K562 (cell line): ENCODE data around the gene SORCS2. TPM values are rescaled to one million over a fixed set of nuclear protein-coding genes. Genes with fewer than 3 reads are reported as not detected.

Experiments used
- ATAC-seq: fragments of 200-7000 bp; cut with Tn5 transposase; 3 replicates; pipeline ENCODE4 v1.9.1; 2020; ENCODE audit warnings: moderate library complexity
- BruUV-seq: library from RNA; stranded (reverse); fragments of 400-500 nt; replicated peaks from 2 replicates; lab custom pipeline; 2021; lab: Mats Ljungman, UMichigan
- CTCF ChIA-PET: fragments of 300-600 bp; formaldehyde crosslinking; extraction: SDS; loops from one replicate; lab custom pipeline; 2021; ENCODE audit warnings: low intra/inter-chr PET ratio; lab: Yijun Ruan, JAX
- POLR2A ChIA-PET: fragments of 300-600, 350-650 bp; sonication (Branson Sonifier 250); formaldehyde crosslinking; extraction: SDS; loops from one replicate; lab custom pipeline; 2021; ENCODE audit warnings: antibody characterized with exemption, inconsistent platforms; lab: Yijun Ruan, JAX
- DNase-seq, 4 experiments: peaks; one replicate each; pipeline versions ENCODE4 v3.0.0 to v3.0.0-alpha.2; 2011 to 2018; ENCODE audit warnings: low spot score in 3 of 4, mixed read lengths in 3 of 4; ENCODE audit errors: extremely low read depth in 1 of 4
- FAIRE-seq: peaks from 2 replicates; lab custom pipeline; 2011; peaks lifted over from hg19 to GRCh38; lab: Jason Lieb, UNC
- H2AFZ ChIP-seq: 2 replicates; pipeline ENCODE4 v1.6.0; 2011; ENCODE audit warnings: low read depth, low read length, control low read depth, inconsistent platforms
- H3K27ac ChIP-seq: fragments of 200-600 bp; 3 replicates; pipeline ENCODE4 v1.8.0; 2011; ENCODE audit warnings: low read depth, mild to moderate bottlenecking, control low read depth, inconsistent platforms, low read length, moderate library complexity, mixed read lengths; ENCODE audit errors: extremely low read depth
- H3K27me3 ChIP-seq, 2 experiments: fragments of 300-600 bp in 1 of 2; 2 replicates in 1 of 2; 3 replicates in 1 of 2; pipeline versions ENCODE4 v1.6.0 to v1.8.0; 2011; ENCODE audit warnings: inconsistent platforms in 2 of 2, low read length in 2 of 2, mild to moderate bottlenecking in 1 of 2, mixed read lengths in 1 of 2, moderate library complexity in 1 of 2; ENCODE audit not compliant: control insufficient read depth in 2 of 2, insufficient read depth in 2 of 2
- H3K36me3 ChIP-seq: fragments of 300-600 bp; 3 replicates; pipeline ENCODE4 v1.8.0; 2011; ENCODE audit warnings: mild to moderate bottlenecking, low read length, inconsistent platforms; ENCODE audit not compliant: control insufficient read depth, insufficient read depth
- H3K4me1 ChIP-seq, 2 experiments: fragments of 200-600 bp in 1 of 2; replicated peaks in 1 of 2; 2 replicates in 1 of 2; 3 replicates in 1 of 2; pipeline versions ENCODE4 v1.5.1 to v1.8.0; 2011; ENCODE audit warnings: inconsistent platforms in 2 of 2, low read length in 2 of 2, mild to moderate bottlenecking in 1 of 2, mixed read lengths in 1 of 2, moderate library complexity in 1 of 2; ENCODE audit not compliant: control insufficient read depth in 2 of 2, insufficient read depth in 2 of 2
- H3K4me2 ChIP-seq: 2 replicates; pipeline ENCODE4 v1.6.1; 2011; ENCODE audit warnings: low read length, control low read depth, inconsistent platforms, mixed read lengths; ENCODE audit not compliant: insufficient read depth
- H3K4me3 ChIP-seq: fragments of 200-600 bp; sonication (generic), shearing (Covaris generic); 2 replicates; pipeline ENCODE4 v1.5.1; 2016; ENCODE audit warnings: control low read depth, inconsistent platforms
- H3K79me2 ChIP-seq: fragments of 200-600 bp; 3 replicates; pipeline ENCODE4 v1.8.0; 2011; ENCODE audit warnings: low read length, inconsistent platforms; ENCODE audit not compliant: control insufficient read depth, insufficient read depth
- H3K9ac ChIP-seq, 2 experiments: 2 replicates each; pipeline versions ENCODE4 v1.6.0 to v1.6.1; 2011; ENCODE audit warnings: low read depth in 2 of 2, low read length in 2 of 2, control low read depth in 1 of 2, inconsistent platforms in 1 of 2, mild to moderate bottlenecking in 1 of 2, mixed read lengths in 1 of 2; ENCODE audit not compliant: insufficient read depth in 1 of 2
- H3K9me1 ChIP-seq: one replicate; pipeline ENCODE4 v1.6.0; 2011; ENCODE audit warnings: inconsistent platforms, mild to moderate bottlenecking, low read length, moderate library complexity; ENCODE audit not compliant: control insufficient read depth, insufficient read depth
- H3K9me3 ChIP-seq: replicated peaks from 2 replicates; pipeline ENCODE4 v1.5.1; 2011; ENCODE audit warnings: low read depth, low read length, inconsistent platforms; ENCODE audit not compliant: control insufficient read depth, insufficient read depth
- H4K20me1 ChIP-seq: replicated peaks from 2 replicates; pipeline ENCODE4 v1.6.1; 2011; ENCODE audit warnings: low read length, inconsistent platforms, mixed read lengths; ENCODE audit not compliant: control insufficient read depth, insufficient read depth
- BCL6 ChIP-seq: fragments of 250-450 bp; sonication (Bioruptor Pico); IDR thresholded peaks from 2 replicates; pipeline ENCODE4 v1.4.0; 2020
- COPS2 ChIP-seq: fragments of 450-650 bp; conservative IDR thresholded peaks from 2 replicates; pipeline ENCODE4 v1.6.1; 2016; ENCODE audit warnings: mild to moderate bottlenecking, moderate library complexity
- DIDO1 ChIP-seq: fragments of 450-650 bp; IDR thresholded peaks from 2 replicates; pipeline ENCODE4 v1.6.1; 2016; ENCODE audit warnings: low read depth, missing biosample characterization, missing genetic modification characterization
- GATA2 ChIP-seq: sonication (generic); formaldehyde crosslinking; IDR thresholded peaks from 2 replicates; pipeline ENCODE4 v1.4.0; 2020; ENCODE audit warnings: mild to moderate bottlenecking, missing genetic modification reagents
- IRF9 ChIP-seq: fragments of 450-650 bp; IDR thresholded peaks from 2 replicates; pipeline ENCODE4 v1.6.1; 2016; ENCODE audit warnings: missing biosample characterization, missing genetic modification characterization
- KDM2B ChIP-seq: fragments of 250-450 bp; sonication (Bioruptor Pico); IDR thresholded peaks from 2 replicates; pipeline ENCODE4 v1.8.0; 2021; ENCODE audit warnings: mild to moderate bottlenecking, moderate library complexity
- KLF1 ChIP-seq: fragments of 450-650 bp; IDR thresholded peaks from 2 replicates; pipeline ENCODE4 v1.6.1; 2016; ENCODE audit warnings: missing genetic modification characterization, missing compliant biosample characterization
- NFXL1 ChIP-seq: fragments of 450-650 bp; formaldehyde crosslinking; IDR thresholded peaks from 2 replicates; pipeline ENCODE4 v1.4.0; 2021; ENCODE audit warnings: mild to moderate bottlenecking
- RBM17 ChIP-seq: fragments of 200-400 bp; formaldehyde crosslinking; IDR thresholded peaks from 2 replicates; pipeline ENCODE4 v1.6.1; 2017; ENCODE audit warnings: low read depth, mild to moderate bottlenecking, low read length, borderline replicate concordance
- ZNF143 ChIP-seq: sonication (generic); formaldehyde crosslinking; IDR thresholded peaks from 2 replicates; pipeline ENCODE4 v1.9.0; 2022; ENCODE audit warnings: mild to moderate bottlenecking, missing genetic modification reagents
- ZNF407 ChIP-seq: fragments of 450-650 bp; IDR thresholded peaks from 2 replicates; pipeline ENCODE4 v1.6.1; 2016; ENCODE audit warnings: low read depth
- ZNF444 ChIP-seq: fragments of 250-450 bp; sonication (Bioruptor Pico); IDR thresholded peaks from 2 replicates; pipeline ENCODE4 v1.4.0; 2020; ENCODE audit warnings: mild to moderate bottlenecking, moderate library complexity
- ZNF785 ChIP-seq: fragments of 250-450 bp; sonication (Bioruptor Pico); IDR thresholded peaks from 2 replicates; pipeline ENCODE4 v1.4.0; 2020; ENCODE audit warnings: mild to moderate bottlenecking
- ZZZ3 ChIP-seq: fragments of 450-650 bp; IDR thresholded peaks from 2 replicates; pipeline ENCODE4 v1.6.1; 2016; ENCODE audit warnings: antibody characterized with exemption, mild to moderate bottlenecking, moderate library complexity
- WGBS: fragments of 100-300 bp; shearing (Covaris generic); methylation state at CpG from one replicate; pipeline ENCODE4 v1.1.6; 2016; ENCODE audit warnings: low coverage, mixed read lengths; ENCODE audit not compliant: insufficient coverage; ENCODE audit errors: missing lambda C conversion rate; 5-methylcytosine and 5-hydroxymethylcytosine counted together
- in situ Hi-C: fragments of 300-500 bp; cut with MboI; formaldehyde crosslinking; loops from 4 replicates; pipeline ENCODE4 v1.15.0; 2018; ENCODE audit warnings: inconsistent platforms, mixed read lengths
- intact Hi-C: fragments of 100-400 bp; cut with micrococcal nuclease; formaldehyde crosslinking; loops from 2 replicates; pipeline ENCODE4 v1.14.2; 2022
- polyA plus RNA-seq, 8 experiments: library from polyadenylated mRNA; depleted of rRNA in 4 of 8; stranded (reverse) in 5 of 8; unstranded in 3 of 8; fragments of >200 nt; fragmentation: Nextera tagmentation in 2 of 8; fragmentation: Illumina TruSeq in 1 of 8; extraction: Ambion mirVana in 2 of 8; extraction: Trizol in 1 of 8; gene quantifications; 2 replicates each; pipeline versions ENCODE4 v1.2.1 to v1.2.3, GENCODE V29; 2011 to 2014; ENCODE audit warnings: inconsistent platforms in 1 of 8, missing spikeins in 1 of 8
- total RNA-seq, 7 experiments: library from RNA; depleted of rRNA in 6 of 7; stranded (reverse); fragments of >200 nt in 6 of 7; fragmentation: Illumina TruSeq in 2 of 7; extraction: Trizol in 2 of 7; gene quantifications; 2 replicates each; pipeline versions ENCODE4 v1.2.1 to v1.2.3, GENCODE V29; 2011 to 2021; ENCODE audit warnings: low replicate concordance in 1 of 7

The SORCS2 gene
- total and polyA plus RNA-seq, 9 of the 15 experiments (the other 6 are each of a cell fraction or from before 2014, with no cell fraction given): not detected

GRCh38 chr4:7731437-7731836 lies 539.1 kb downstream of the SORCS2 start:
- Histone ChIP-seq H3K36me3 (no peaks in the 10 kb centered on the region), H3K79me2 (no peaks in the 10 kb centered on the region), H4K20me1 (peaks cover 11% of the 10 kb centered on the region; the same call in 1 of the 2 replicates), H3K9me3 (no peaks in the 10 kb centered on the region), H2AFZ (no peak overlapping the region), H3K27me3 (peaks cover 6 to 46% of the 10 kb centered on the region in 2 experiments; a peak in 3 of 5 replicates), H3K4me2 (no peak overlapping the region), H3K4me1 (peaks cover 0 to 3% of the 10 kb centered on the region in 2 experiments; a peak in 1 of 5 replicates), H3K4me3 (no peak overlapping the region), H3K9me1 (no peaks in the 10 kb centered on the region), H3K27ac (no peak overlapping the region), H3K9ac (no peak overlapping the region)
- no peak for ATAC-seq
- CTCF ChIA-PET: no interaction called here
- in situ Hi-C loops: no loop called here
- BruUV-seq: no TSS peak
- FAIRE-seq: no peak
- 0% methylated on average over 4 of the region's 4 CpGs for WGBS
- POLR2A ChIA-PET: interaction anchor here (0.6 kb wide), 1 partner anchor 502 kb away, joined by 3 read pairs; no protein-coding TSS in a partner anchor
- intact Hi-C loops: no loop called here
- DNase-seq: no peak
- no peak for TF ChIP-seq GATA2 (CRISPR knock-in tag)
- TF ChIP-seq ZNF785 (CRISPR knock-in tag): no peak
- TF ChIP-seq RBM17: no peak
- TF ChIP-seq NFXL1 (CRISPR knock-in tag): no peak
- no peak for TF ChIP-seq DIDO1 (tag)
- no peak for TF ChIP-seq KDM2B (CRISPR knock-in tag)
- no peak for TF ChIP-seq IRF9 (tag)
- TF ChIP-seq ZNF444 (CRISPR knock-in tag): no peak
- TF ChIP-seq KLF1 (tag): no peak
- TF ChIP-seq ZNF407: no peak
- TF ChIP-seq COPS2: no peak
- no peak for TF ChIP-seq BCL6 (CRISPR knock-in tag)
- no peak for TF ChIP-seq ZNF143
- TF ChIP-seq ZZZ3: no peak
